Stimulated activated CD4-positive, alpha-beta T cell treated with anti-CD3 and anti-CD28 coated beads, Interleukin-12 subunit alpha, Interleukin-12 subunit beta, amount 100 ng/mL, for 24 hours (primary cell): ENCODE data around the gene PLA2G4F.
"Not testable (repeated sequence)": the region's sequence is repeated elsewhere in the genome, so short reads cannot be mapped to it uniquely, and the experiment has no call there.

Source experiments
- DNase-seq, 2 experiments: peaks; one replicate each; pipeline ENCODE4 v3.0.0-alpha.2; 2020; ENCODE audit warnings: low read depth in 2 of 2

Gene PLA2G4F

DNA sequence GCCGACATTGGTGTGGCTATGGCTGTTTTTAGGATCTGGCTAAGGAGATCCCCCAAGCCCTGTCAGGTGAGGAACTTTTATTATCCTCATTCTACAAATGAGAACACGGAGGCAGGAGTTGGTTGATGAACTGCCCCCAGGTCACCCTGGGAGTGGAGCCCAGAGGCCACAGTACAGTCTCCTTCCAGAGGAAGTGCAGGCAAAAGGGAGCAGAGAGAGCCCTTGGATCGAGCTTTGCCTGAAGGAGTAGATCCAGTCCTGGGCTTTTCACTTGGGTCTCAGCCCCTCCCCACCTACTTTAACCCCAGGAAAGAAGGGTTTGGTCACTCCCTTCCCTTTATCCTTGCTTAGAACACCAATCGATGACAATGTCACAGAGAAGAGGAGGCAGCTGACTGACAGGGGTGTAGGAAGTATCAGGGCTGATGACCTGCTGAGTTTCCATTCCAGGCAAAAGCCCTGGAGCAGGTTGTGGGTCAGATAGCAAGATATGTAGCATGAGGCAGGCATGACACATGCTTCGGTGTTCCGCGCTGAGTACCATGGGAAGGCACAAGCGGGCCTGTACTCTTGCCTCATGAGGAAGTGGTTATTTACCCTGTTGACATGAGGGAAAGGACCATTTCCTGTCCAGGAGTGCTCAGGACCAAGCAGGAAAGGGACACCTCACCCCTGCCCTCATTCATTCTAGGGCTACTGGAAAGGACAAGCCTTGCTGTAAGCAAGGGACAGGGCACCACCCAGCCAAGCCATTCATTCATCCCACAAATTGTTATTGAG is 56.2 kb downstream of the PLA2G4F start:
- no peak for DNase-seq

DNA sequence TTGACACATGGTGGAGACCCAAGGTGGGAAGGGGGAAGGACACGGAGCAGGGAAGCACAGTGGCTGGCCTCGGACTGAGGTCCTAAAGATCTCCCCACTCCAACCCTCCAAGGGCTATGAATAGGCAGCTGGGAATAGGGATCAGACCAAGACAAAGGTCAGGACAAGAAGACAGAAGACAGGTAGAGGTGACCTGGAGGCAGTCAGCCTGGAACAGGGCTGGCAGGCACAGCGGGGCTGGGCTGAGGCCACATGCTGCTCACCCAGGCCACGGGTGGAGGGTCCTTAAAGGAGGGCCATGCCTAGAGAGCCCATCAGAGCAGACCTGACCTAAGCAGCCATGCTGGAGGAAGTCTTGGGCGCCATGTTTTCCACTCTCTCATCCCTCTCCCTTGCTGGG is 59.4 kb downstream of the PLA2G4F start:
- no peak for DNase-seq

DNA sequence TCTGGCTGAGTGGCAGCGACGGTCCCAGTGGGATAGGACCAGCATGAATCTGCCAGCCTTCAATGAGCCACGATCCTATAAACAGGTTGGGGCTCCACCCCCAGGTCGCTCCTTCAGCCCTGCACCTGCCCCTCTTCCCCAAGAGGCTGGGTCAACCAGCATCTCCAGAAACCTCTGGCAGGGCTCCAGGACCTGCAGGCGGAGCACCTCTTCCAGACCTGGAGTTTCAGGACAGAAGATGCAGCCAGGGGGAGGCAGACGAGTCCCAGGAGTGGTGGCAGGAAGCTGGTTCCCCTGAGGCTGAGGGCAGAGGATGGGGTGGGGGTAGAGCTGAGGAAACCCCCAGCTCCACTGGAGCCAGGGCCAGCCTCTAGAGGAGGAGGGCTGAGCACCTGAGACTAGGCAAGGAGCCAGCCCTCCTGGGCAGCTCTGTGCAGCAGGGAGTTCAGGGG is 61.9 kb downstream of the PLA2G4F start, which contains the start of gene PLA2G4D:
Gene PLA2G4D, minus strand, starts transcription at position 51 of the 452 bp plus-strand sequence. CDS start 103 bp downstream, outside the sequence.
- DNase-seq = no peak

DNA sequence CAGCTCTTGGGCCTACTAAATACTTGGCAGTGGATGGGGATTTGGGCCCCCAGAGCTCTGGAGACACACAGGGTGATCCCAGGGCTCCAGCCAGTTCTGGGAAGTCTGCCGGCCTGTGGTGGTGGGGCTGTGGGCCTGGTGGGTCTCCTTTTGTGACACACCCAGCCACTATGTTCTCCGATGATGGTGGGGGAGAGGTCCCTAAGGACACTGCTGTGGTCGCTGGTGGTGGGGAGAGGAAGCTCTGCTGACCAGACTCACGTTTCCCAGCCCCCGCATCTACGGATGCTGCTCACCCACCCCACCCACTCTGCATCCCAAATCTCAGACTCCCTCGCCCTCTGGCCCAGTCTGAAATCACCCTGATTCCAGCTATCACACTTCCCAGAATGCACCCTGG is 62.5 kb downstream of the PLA2G4F start:
- no peak for DNase-seq

DNA sequence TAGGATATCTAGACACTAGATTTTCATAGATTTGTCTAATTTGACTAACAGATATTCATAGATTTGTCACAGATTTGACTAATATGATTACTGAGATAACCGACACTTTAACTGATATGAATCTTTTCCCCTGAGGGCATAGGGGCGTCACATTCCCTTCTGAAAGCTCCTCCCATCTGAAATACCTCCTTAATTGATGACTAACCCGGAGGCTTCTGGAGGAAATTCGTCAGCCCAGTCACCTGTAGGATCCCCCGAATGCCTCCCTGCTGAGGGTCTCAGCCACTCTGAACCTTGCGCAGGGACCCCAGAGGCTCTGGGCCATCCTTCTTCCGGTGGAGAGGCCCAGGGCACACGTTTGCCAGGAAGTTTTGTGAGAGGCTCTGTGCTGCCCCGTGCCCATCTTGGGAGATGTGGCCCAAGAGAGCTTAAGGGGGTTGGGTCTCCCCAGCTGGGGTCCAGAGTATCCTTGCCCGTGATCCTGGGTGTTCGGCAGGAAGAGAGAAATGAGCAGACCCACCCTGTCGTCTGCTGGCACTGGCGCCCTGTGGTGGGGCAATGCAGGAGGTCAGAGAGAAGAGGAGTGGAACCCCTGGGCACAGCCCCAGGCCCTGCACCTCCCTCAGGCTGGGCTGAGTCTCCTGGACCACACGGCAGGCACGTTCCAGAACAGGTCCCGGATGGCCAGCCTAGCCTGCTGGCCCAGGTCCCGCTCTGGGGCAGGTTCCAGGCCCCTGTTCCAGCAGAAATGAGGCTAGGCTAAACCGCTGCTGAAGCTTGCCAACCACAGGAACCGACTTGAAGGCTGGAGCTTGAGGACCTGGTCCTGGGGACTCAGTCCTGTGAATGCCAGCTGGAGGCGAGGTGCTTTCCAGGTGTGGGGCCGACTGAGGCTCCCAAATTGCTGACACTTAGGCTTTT is 63.8 kb downstream of the PLA2G4F start:
- no peak for DNase-seq

DNA sequence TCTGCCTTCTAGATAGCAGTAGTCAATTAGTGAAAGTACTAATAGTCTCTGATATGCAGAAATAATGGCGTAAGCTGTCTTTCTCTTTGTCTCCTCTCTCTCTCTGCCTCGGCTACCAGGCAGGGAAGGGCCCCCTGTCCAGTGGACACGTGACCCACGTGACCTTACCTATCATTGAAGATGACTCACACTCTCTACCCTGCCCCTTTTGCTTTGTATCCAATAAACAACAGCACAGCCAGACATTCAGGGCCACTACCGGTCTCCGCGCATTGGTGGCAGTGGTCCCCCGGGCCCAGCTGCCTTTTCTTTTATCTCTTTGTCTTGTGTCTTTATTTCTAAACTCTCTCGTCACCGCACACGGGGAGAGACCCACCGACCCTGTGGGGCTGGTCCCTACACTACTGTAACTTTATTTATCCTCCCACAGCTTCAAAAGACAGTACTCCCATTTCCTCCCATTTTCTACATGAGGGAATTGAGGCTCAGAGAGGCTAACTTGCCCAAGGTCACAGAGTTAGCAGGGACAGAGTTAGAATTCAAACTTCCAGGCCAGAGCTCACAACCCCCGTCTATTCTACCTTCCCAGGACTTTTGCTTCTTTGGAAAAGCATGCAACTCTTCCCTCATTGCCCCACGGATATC is 64.6 kb downstream of the PLA2G4F start:
- DNase-seq = not testable (repeated sequence)

DNA sequence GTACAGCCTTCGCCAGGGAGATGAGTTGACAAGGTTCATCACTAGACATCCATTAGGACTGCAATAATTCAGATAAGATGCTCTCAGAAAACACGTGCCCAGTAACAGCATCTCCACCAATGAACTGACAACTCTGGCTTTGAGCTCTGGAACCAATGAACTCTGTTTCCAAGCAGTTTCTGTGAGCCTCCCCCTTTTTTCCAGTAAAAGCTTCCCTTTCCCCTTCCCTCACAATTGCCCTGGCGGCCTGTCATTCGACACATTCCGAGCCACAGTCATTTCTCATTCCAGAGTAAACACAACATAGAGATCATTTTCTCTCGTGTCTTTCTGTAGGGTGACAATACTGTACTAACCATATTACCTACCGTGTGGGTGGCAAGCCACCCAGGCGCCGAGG is 65.7 kb downstream of the PLA2G4F start:
- DNase-seq = no peak

DNA sequence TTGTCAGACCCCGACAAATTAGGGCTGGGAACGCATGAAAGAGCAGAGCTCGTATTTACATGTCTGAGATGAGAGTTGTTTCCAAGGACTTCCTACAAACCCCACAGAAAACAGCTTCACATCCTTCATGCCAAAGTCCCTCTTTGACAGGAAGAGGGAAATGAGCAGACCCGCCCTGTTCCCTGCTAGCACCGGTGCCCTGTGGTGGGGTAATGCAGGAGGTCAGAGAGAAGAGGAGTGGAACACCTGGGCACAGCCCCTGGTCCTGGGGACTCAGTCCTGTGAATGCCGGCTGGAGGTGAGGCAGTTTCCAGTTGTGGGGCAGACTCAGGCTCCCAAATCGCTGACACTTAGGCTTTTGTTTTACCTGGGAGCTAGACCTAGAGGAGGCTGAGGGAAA is 66.1 kb downstream of the PLA2G4F start:
- DNase-seq = no peak

DNA sequence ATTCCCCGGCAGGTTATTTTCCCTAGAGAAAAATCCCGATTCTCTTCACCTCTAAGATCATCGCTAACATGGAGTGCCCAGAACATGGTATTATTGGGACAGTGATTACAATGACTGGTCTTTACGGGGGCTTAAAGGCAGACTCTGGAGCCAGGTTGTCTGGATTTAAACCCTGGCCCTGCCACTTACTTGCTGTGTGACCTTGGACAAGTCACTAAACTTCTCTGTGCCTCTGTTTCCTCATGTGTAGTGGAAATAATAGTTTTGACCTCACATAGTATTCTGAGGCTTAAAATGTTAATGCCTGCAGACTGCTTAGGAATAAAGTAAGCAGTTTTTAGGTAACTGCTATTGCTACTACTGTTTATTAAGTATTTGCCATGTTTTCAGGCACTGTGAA is 66.5 kb downstream of the PLA2G4F start:
- no peak for DNase-seq
